Body of pancreas (tissue), 4 donors: ENCODE measurements around the gene CELSR1. TPM values are rescaled to one million over a fixed set of nuclear protein-coding genes. Genes with fewer than 3 reads are reported as not detected.
"Not testable (repeated sequence)": the region's sequence is repeated elsewhere in the genome, so short reads cannot be mapped to it uniquely, and the experiment has no call there.

Experiments used
- ATAC-seq: fragments of 150-250 bp; one replicate; pipeline ENCODE4 v1.9.1; 2016
- DNase-seq, 4 donors: peaks; one replicate each; pipeline ENCODE4 v3.0.0-alpha.2; 2019
- H3K27ac ChIP-seq, 4 donors: fragments of 200-600 bp; sonication (generic); 1 replicate in 3 of 4; 2 replicates in 1 of 4; pipeline versions ENCODE4 v1.5.1 to v1.6.1; 2016 to 2019; ENCODE audit warnings: mild to moderate bottlenecking in 1 of 4, mixed read lengths in 1 of 4, moderate library complexity in 1 of 4
- H3K27me3 ChIP-seq, 2 donors: fragments of 200-600 bp; sonication (generic); one replicate each; pipeline ENCODE4 v1.6.0; 2016; ENCODE audit warnings: mild to moderate bottlenecking in 1 of 2
- H3K36me3 ChIP-seq, 2 donors: fragments of 200-600 bp; sonication (generic); replicated peaks in 1 of 2; 2 replicates each; pipeline ENCODE4 v1.5.1; 2016; ENCODE audit warnings: low read depth in 2 of 2; ENCODE audit not compliant: insufficient read depth in 1 of 2
- H3K4me1 ChIP-seq: fragments of 200-600 bp; sonication (generic); one replicate; pipeline ENCODE4 v1.6.0; 2016
- H3K4me3 ChIP-seq, 2 donors: fragments of 200-600 bp; sonication (generic); 1 replicate in 1 of 2; 2 replicates in 1 of 2; pipeline ENCODE4 v1.5.1; 2016 to 2019
- H3K9me3 ChIP-seq, 3 donors: fragments of 200-600 bp; sonication (generic); 1 replicate in 2 of 3; 2 replicates in 1 of 3; pipeline ENCODE4 v1.5.1; 2016
- POLR2A ChIP-seq, 3 donors: fragments of 450-650 bp; IDR thresholded peaks; one replicate each; pipeline ENCODE4 v1.6.1; 2016; ENCODE audit warnings: antibody characterized with exemption in 3 of 3, mild to moderate bottlenecking in 2 of 3
- WGBS, 2 donors: methylation state at CpG; one replicate each; pipeline ENCODE4 v1.1.5; 2017; 5-methylcytosine and 5-hydroxymethylcytosine counted together
- intact Hi-C: fragments of 100-400 bp; cut with DNase I; formaldehyde crosslinking; loops from one replicate; pipeline ENCODE4 v1.15.1; 2023
- total RNA-seq, 2 donors: library from RNA; depleted of rRNA; stranded (reverse); fragments of >200 nt; gene quantifications; one replicate each; pipeline ENCODE4 v1.1.0, GENCODE V29; 2016
- TF ChIP-seq, protein P1 (sequence below), 7 experiments: fragments of 450-650 bp in 4 of 7; fragments of 200-600 bp in 3 of 7; sonication (generic) in 3 of 7; IDR thresholded peaks; one replicate each; pipeline ENCODE4 v1.5.1; 2016 to 2019; ENCODE audit warnings: antibody characterized with exemption in 7 of 7

The CELSR1 gene
- total RNA-seq, 2 donors from 2014 or later = 0.66 to 3.6 TPM

GRCh38 chr22:46502440-46503175 lies 34.8 kb downstream of the CELSR1 start:
- intact Hi-C loops = no loop called here
- ATAC-seq (no peak), DNase-seq (no peak)
- Histone ChIP-seq H3K27ac (no peak overlapping the region), H3K36me3 (no peaks in the 10 kb centered on the region), H3K4me3 (no peak overlapping the region), H3K9me3 (no peaks in the 10 kb centered on the region), H3K4me1 (no peaks in the 10 kb centered on the region), H3K27me3 (no peaks in the 10 kb centered on the region)
- WGBS, 2 donors = 52 to 65% methylated on average over 13 to 16 of the region's 17 CpGs
- TF ChIP-seq, protein P1, sequence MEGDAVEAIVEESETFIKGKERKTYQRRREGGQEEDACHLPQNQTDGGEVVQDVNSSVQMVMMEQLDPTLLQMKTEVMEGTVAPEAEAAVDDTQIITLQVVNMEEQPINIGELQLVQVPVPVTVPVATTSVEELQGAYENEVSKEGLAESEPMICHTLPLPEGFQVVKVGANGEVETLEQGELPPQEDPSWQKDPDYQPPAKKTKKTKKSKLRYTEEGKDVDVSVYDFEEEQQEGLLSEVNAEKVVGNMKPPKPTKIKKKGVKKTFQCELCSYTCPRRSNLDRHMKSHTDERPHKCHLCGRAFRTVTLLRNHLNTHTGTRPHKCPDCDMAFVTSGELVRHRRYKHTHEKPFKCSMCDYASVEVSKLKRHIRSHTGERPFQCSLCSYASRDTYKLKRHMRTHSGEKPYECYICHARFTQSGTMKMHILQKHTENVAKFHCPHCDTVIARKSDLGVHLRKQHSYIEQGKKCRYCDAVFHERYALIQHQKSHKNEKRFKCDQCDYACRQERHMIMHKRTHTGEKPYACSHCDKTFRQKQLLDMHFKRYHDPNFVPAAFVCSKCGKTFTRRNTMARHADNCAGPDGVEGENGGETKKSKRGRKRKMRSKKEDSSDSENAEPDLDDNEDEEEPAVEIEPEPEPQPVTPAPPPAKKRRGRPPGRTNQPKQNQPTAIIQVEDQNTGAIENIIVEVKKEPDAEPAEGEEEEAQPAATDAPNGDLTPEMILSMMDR (IDR thresholded peaks at IDR 0.05) = no peak
- no peak for TF ChIP-seq POLR2A (IDR thresholded peaks at IDR 0.05)

DNA sequence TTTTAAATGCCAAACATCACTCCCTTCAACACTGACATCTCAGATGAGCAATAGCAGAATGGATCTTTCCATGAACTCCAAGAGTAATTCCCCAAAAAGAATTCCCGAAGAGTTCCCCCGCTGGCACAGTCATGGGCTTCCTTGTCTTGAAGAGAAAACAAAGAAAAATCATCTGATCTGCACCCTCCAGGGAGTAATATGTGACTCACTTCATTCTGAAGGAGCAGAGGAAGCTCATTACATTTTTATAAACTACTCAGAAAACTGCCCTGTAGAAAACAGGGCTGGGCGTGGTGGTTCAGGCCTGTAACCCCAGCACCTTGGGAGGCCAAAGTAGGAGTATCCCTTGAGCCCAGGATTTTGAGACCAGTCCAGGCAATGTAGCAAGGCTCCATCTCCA lies 35.7 kb downstream of the CELSR1 start:
- no peak overlapping the region for H3K27ac ChIP-seq
- H3K4me3 ChIP-seq = no peak overlapping the region
- no peaks in the 10 kb centered on the region for H3K27me3 ChIP-seq
- DNase-seq = no peak
- H3K9me3 ChIP-seq = no peaks in the 10 kb centered on the region
- no peaks in the 10 kb centered on the region for H3K4me1 ChIP-seq
- 85% methylated on average over 3 of the region's 3 CpGs for WGBS, 2 donors
- intact Hi-C loops = no loop called here
- TF ChIP-seq, protein P1 (IDR thresholded peaks at IDR 0.05) = no peak
- TF ChIP-seq POLR2A (IDR thresholded peaks at IDR 0.05) = no peak
- ATAC-seq = no peak
- no peaks in the 10 kb centered on the region for H3K36me3 ChIP-seq

- ATAC-seq, H3K4me3 ChIP-seq, DNase-seq, H3K27me3 ChIP-seq, intact Hi-C loops, H3K27ac ChIP-seq, H3K4me1 ChIP-seq, H3K9me3 ChIP-seq, H3K36me3 ChIP-seq: not testable (repeated sequence)
- WGBS, 2 donors = 83 to 89% methylated on average over 12 of the region's 12 CpGs
Measured at GRCh38 chr22:46501265-46501664, 36.2 kb downstream of the CELSR1 start.

DNA sequence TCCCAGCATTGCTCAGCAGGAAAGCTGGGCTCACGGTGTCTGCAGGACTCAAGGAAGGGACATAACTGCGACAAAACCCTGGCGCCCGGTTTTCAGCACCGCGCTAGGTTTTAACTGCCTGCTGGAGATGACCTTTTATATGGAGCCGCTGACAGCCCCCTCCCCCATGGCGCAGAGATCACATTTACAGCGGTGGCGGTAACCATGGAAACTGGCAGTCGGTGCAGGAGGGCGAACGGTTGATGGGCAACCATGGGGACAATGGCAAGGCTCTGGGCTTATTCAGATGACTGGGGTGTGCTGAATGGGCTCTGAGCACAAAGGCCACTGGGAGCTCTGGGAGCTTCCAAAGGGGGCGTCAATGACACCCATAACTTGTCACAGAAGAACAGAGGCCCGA lies 37.2 kb downstream of the CELSR1 start:
- no peaks in the 10 kb centered on the region for H3K4me1 ChIP-seq
- H3K27ac ChIP-seq = no peak overlapping the region
- no peak for DNase-seq
- no peaks in the 10 kb centered on the region for H3K9me3 ChIP-seq
- intact Hi-C loops = no loop called here
- no peaks in the 10 kb centered on the region for H3K27me3 ChIP-seq
- no peak overlapping the region for H3K4me3 ChIP-seq
- WGBS, 2 donors = 22 to 34% methylated on average over 12 to 15 of the region's 15 CpGs
- TF ChIP-seq POLR2A (IDR thresholded peaks at IDR 0.05) = no peak
- TF ChIP-seq, protein P1 (IDR thresholded peaks at IDR 0.05) = no peak
- no peaks in the 10 kb centered on the region for H3K36me3 ChIP-seq
- ATAC-seq = no peak

GRCh38 chr22:46499805-46500189 lies 37.6 kb downstream of the CELSR1 start:
- intact Hi-C loops = no loop called here
- DNase-seq (no peak), ATAC-seq (no peak)
- 40 to 64% methylated on average over 12 of the region's 12 CpGs for WGBS, 2 donors
- Histone ChIP-seq H3K27ac (no peak overlapping the region), H3K9me3 (no peaks in the 10 kb centered on the region), H3K36me3 (no peaks in the 10 kb centered on the region), H3K4me3 (no peak overlapping the region), H3K27me3 (no peaks in the 10 kb centered on the region), H3K4me1 (no peaks in the 10 kb centered on the region)
- no peak for TF ChIP-seq POLR2A (IDR thresholded peaks at IDR 0.05)
- TF ChIP-seq, protein P1 (IDR thresholded peaks at IDR 0.05) = no peak
